IMR-90 (cell line): Measurements from ENCODE around the gene RAB3GAP2. TPM values are rescaled to one million over a fixed set of nuclear protein-coding genes. Genes with fewer than 3 reads are reported as not detected.

Experiments used
- ATAC-seq: fragments of 200-7000 bp; cut with Tn5 transposase; 2 replicates; pipeline ENCODE4 v1.9.1; 2020; ENCODE audit warnings: low read depth, mild to moderate bottlenecking, moderate library complexity
- BruUV-seq: library from RNA; stranded (reverse); fragments of 400-500 nt; replicated peaks from 2 replicates; lab custom pipeline; 2021; lab: Mats Ljungman, UMichigan
- CTCF ChIA-PET: fragments of 300-600 bp; formaldehyde crosslinking; extraction: SDS; loops from one replicate; lab custom pipeline; 2021; ENCODE audit warnings: antibody characterized with exemption; lab: Yijun Ruan, JAX
- POLR2A ChIA-PET: fragments of 300-600 bp; sonication (Branson Sonifier 250); formaldehyde crosslinking; loops from one replicate; lab custom pipeline; 2022; ENCODE audit warnings: antibody characterized with exemption; ENCODE audit not compliant: unreplicated experiment; lab: Charles Lee
- DNase-seq: peaks from one replicate; pipeline ENCODE4 v3.0.0; 2013
- H2AFZ ChIP-seq: replicated peaks from 2 replicates; pipeline ENCODE3; 2013; ENCODE audit warnings: low read length, mild to moderate bottlenecking; ENCODE audit not compliant: poor library complexity
- H2AK5ac ChIP-seq: 2 replicates; pipeline ENCODE4 v1.6.1; 2013; ENCODE audit warnings: low read depth, low read length, inconsistent platforms
- H2AK9ac ChIP-seq: replicated peaks from 2 replicates; pipeline ENCODE3; 2013; ENCODE audit warnings: mild to moderate bottlenecking, low read depth, low read length, moderate library complexity; ENCODE audit not compliant: poor library complexity
- H2BK120ac ChIP-seq: 2 replicates; pipeline ENCODE4 v1.6.1; 2013; ENCODE audit warnings: low read depth, low read length, inconsistent platforms
- H2BK15ac ChIP-seq: 3 replicates; pipeline ENCODE4 v1.6.1; 2013; ENCODE audit warnings: low read depth, low read length, inconsistent platforms
- H2BK20ac ChIP-seq: 2 replicates; pipeline ENCODE4 v1.6.1; 2013; ENCODE audit warnings: low read depth, mild to moderate bottlenecking, inconsistent platforms, low read length, moderate library complexity
- H2BK5ac ChIP-seq: 2 replicates; pipeline ENCODE4 v1.6.1; 2013; ENCODE audit warnings: mild to moderate bottlenecking, low read depth, low read length, inconsistent platforms; ENCODE audit not compliant: poor library complexity, severe bottlenecking
- H3K14ac ChIP-seq: replicated peaks from 2 replicates; pipeline ENCODE4 v1.6.1; 2013; ENCODE audit warnings: low read depth, low read length, inconsistent platforms
- H3K18ac ChIP-seq: 2 replicates; pipeline ENCODE4 v1.6.1; 2013; ENCODE audit warnings: low read depth, low read length, control low read depth
- H3K23ac ChIP-seq: 2 replicates; pipeline ENCODE4 v1.6.1; 2013; ENCODE audit warnings: low read depth, low read length, inconsistent platforms
- H3K27ac ChIP-seq: 2 replicates; pipeline ENCODE4 v1.5.1; 2013; ENCODE audit warnings: mild to moderate bottlenecking, control low read depth, low read length; ENCODE audit not compliant: insufficient read depth
- H3K27me3 ChIP-seq: 2 replicates; pipeline ENCODE4 v1.6.1; 2013; ENCODE audit warnings: low read length; ENCODE audit not compliant: control insufficient read depth, insufficient read depth
- H3K36me3 ChIP-seq: 2 replicates; pipeline ENCODE4 v1.6.1; 2013; ENCODE audit warnings: low read length, mixed read lengths; ENCODE audit not compliant: control insufficient read depth, insufficient read depth
- H3K4ac ChIP-seq: 2 replicates; pipeline ENCODE4 v1.6.1; 2013; ENCODE audit warnings: low read depth, low read length, inconsistent platforms
- H3K4me1 ChIP-seq: 2 replicates; pipeline ENCODE4 v1.6.1; 2013; ENCODE audit warnings: low read length, mixed read lengths; ENCODE audit not compliant: control insufficient read depth, insufficient read depth
- H3K4me2 ChIP-seq: 2 replicates; pipeline ENCODE4 v1.6.1; 2013; ENCODE audit warnings: low read depth, mild to moderate bottlenecking, control low read depth, low read length, moderate library complexity
- H3K4me3 ChIP-seq: 2 replicates; pipeline ENCODE4 v1.5.1; 2013; ENCODE audit warnings: low read depth, mild to moderate bottlenecking, control low read depth, low read length, moderate library complexity; ENCODE audit not compliant: insufficient read depth
- H3K56ac ChIP-seq: 2 replicates; pipeline ENCODE4 v1.6.1; 2013; ENCODE audit warnings: low read length, inconsistent platforms; ENCODE audit not compliant: insufficient read depth; ENCODE audit errors: extremely low read depth
- H3K79me1 ChIP-seq, 2 experiments: 2 replicates each; pipeline ENCODE4 v1.6.1; 2013; ENCODE audit warnings: low read length in 2 of 2, inconsistent platforms in 1 of 2, low read depth in 1 of 2
- H3K9ac ChIP-seq: 2 replicates; pipeline ENCODE4 v1.6.1; 2013; ENCODE audit warnings: low read depth, low read length, control low read depth
- H3K9me1 ChIP-seq: 2 replicates; pipeline ENCODE4 v1.6.1; 2013; ENCODE audit warnings: low read length, inconsistent platforms; ENCODE audit not compliant: insufficient read depth
- H3K9me3 ChIP-seq: 2 replicates; pipeline ENCODE4 v1.6.1; 2013; ENCODE audit warnings: low read length; ENCODE audit not compliant: control insufficient read depth, insufficient read depth
- H4K20me1 ChIP-seq: 2 replicates; pipeline ENCODE4 v1.6.1; 2013; ENCODE audit warnings: low read length, inconsistent platforms; ENCODE audit not compliant: insufficient read depth
- H4K5ac ChIP-seq: 2 replicates; pipeline ENCODE4 v1.6.1; 2013; ENCODE audit warnings: mild to moderate bottlenecking, low read depth, low read length, control low read depth
- H4K8ac ChIP-seq, 2 experiments: 2 replicates each; pipeline ENCODE4 v1.6.1; 2013; ENCODE audit warnings: low read depth in 2 of 2, low read length in 2 of 2, control low read depth in 1 of 2, inconsistent platforms in 1 of 2
- H4K91ac ChIP-seq: 2 replicates; pipeline ENCODE4 v1.6.1; 2013; ENCODE audit warnings: low read depth, low read length, inconsistent platforms; ENCODE audit not compliant: insufficient read depth
- CEBPB ChIP-seq: IDR thresholded peaks from 2 replicates; pipeline ENCODE4 v1.6.1; 2012; ENCODE audit warnings: low read depth, low read length, improper control_type of control experiment
- CHD1 ChIP-seq: IDR thresholded peaks from 2 replicates; pipeline ENCODE4 v1.6.1; 2012; ENCODE audit warnings: low read depth, low read length, improper control_type of control experiment
- FOS ChIP-seq: fragments of 150-350 bp; IDR thresholded peaks from 2 replicates; pipeline ENCODE4 v1.6.1; 2016; ENCODE audit warnings: low read depth, low read length
- MAFK ChIP-seq: IDR thresholded peaks from 2 replicates; pipeline ENCODE4 v1.6.1; 2012; ENCODE audit warnings: low read depth, low read length, improper control_type of control experiment
- NFE2L2 ChIP-seq: fragments of 150-350 bp; IDR thresholded peaks from 2 replicates; pipeline ENCODE4 v1.6.1; 2016; ENCODE audit warnings: low read depth, mild to moderate bottlenecking, low read length
- POLR2A ChIP-seq: IDR thresholded peaks from 2 replicates; pipeline ENCODE4 v1.6.1; 2012; ENCODE audit warnings: mild to moderate bottlenecking, low read depth, low read length
- RAD21 ChIP-seq: IDR thresholded peaks from 2 replicates; pipeline ENCODE4 v1.6.1; 2012; ENCODE audit warnings: low read length, improper control_type of control experiment
- RCOR1 ChIP-seq: IDR thresholded peaks from 2 replicates; pipeline ENCODE4 v1.6.1; 2012; ENCODE audit warnings: mild to moderate bottlenecking, low read length, improper control_type of control experiment; ENCODE audit not compliant: insufficient replicate concordance
- RFX5 ChIP-seq: IDR thresholded peaks from 2 replicates; pipeline ENCODE4 v1.8.0; 2012; ENCODE audit warnings: low read depth, mild to moderate bottlenecking, low read length, moderate library complexity
- SMC3 ChIP-seq: fragments of 150-350 bp; IDR thresholded peaks from 2 replicates; pipeline ENCODE4 v1.6.1; 2016; ENCODE audit warnings: low read depth, mild to moderate bottlenecking, antibody characterized with exemption, low read length, moderate library complexity
- WGBS, 2 experiments: methylation state at CpG; one replicate each; pipeline versions ENCODE4 v1.1.5 to v1.1.7; 2013; ENCODE audit warnings: missing lambda C conversion rate in 2 of 2; ENCODE audit not compliant: insufficient read length in 1 of 2; ENCODE audit errors: extremely low coverage in 2 of 2; 5-methylcytosine and 5-hydroxymethylcytosine counted together
- dilution Hi-C: fragments of 300-500 bp; cut with HindIII; formaldehyde crosslinking; loops from one replicate; pipeline ENCODE4 v1.14.3; 2018; ENCODE audit warnings: low sequenced_read_pairs; ENCODE audit not compliant: unreplicated experiment
- in situ Hi-C: fragments of 300-500 bp; cut with MboI; formaldehyde crosslinking; loops from 3 replicates; pipeline ENCODE4 v1.14.3; 2019; ENCODE audit warnings: low sequenced_read_pairs, inconsistent platforms, mixed read lengths
- intact Hi-C: fragments of 100-400 bp; cut with micrococcal nuclease; formaldehyde crosslinking; loops from 2 replicates; pipeline ENCODE4 v1.10.0; 2022
- polyA plus RNA-seq, 3 experiments: library from polyadenylated mRNA; depleted of rRNA; stranded (reverse); fragments of >200 nt; gene quantifications; 2 replicates each; pipeline ENCODE4 v1.2.3, GENCODE V29; 2012; ENCODE audit warnings: low replicate concordance in 1 of 3
- total RNA-seq: library from RNA; depleted of rRNA; stranded (reverse); fragments of >200 nt; gene quantifications from 2 replicates; pipeline ENCODE4 v1.2.3, GENCODE V29; 2012
- TF ChIP-seq, protein P1 (sequence below): fragments of 150-350 bp; IDR thresholded peaks from 2 replicates; pipeline ENCODE4 v1.6.1; 2017; ENCODE audit warnings: mild to moderate bottlenecking, antibody characterized with exemption, low read length, low read depth
- TF ChIP-seq, protein P2 (sequence below): fragments of 150-350 bp; IDR thresholded peaks from 2 replicates; pipeline ENCODE4 v1.6.1; 2016; ENCODE audit warnings: low read depth, mild to moderate bottlenecking, low read length, moderate library complexity, borderline replicate concordance

RAB3GAP2 gene
- total and polyA plus RNA-seq, 2 of the 4 experiments (the other 2 are of a cell fraction) = 12.3 to 37.8 TPM

DNA sequence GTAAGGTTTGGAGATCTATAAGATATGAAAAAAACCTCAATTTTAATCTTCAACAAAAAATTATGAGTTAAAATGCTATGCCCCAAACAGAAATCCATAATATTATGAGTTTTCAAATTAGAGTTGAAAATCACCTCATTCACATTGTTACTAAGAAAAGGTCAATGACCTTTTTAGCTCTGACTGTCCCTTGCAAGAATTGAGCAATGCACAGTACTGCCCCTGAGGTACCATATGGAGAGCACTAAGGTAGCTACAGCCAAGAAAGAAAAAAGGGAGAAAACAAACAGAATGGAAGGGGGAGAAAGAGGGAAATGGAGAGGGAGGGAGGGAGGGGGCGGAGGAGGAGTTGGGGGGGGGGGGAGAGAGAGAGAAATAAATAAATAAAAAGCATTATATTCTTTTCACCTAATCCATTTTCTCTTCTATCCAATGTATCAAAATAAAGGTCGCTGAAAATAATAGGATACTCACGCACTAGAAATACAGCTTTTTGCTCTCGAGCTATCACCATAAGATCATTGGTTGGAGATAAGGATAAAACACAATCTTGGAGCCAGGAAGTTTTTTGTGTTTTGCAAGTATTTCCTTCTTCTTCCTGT, 58.8 kb downstream of the RAB3GAP2 start:
- H3K4me3 ChIP-seq = no peak overlapping the region
- no peak overlapping the region for H2AK9ac ChIP-seq
- no peaks in the 10 kb centered on the region for H3K27me3 ChIP-seq
- TF ChIP-seq, protein P1, sequence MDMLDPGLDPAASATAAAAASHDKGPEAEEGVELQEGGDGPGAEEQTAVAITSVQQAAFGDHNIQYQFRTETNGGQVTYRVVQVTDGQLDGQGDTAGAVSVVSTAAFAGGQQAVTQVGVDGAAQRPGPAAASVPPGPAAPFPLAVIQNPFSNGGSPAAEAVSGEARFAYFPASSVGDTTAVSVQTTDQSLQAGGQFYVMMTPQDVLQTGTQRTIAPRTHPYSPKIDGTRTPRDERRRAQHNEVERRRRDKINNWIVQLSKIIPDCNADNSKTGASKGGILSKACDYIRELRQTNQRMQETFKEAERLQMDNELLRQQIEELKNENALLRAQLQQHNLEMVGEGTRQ = no peak
- TF ChIP-seq RCOR1 (no peak), POLR2A (no peak), CEBPB (no peak), CHD1 (no peak), SMC3 (no peak), FOS (no peak), MAFK (no peak), RAD21 (no peak), NFE2L2 (no peak), RFX5 (no peak)
- TF ChIP-seq, protein P2, sequence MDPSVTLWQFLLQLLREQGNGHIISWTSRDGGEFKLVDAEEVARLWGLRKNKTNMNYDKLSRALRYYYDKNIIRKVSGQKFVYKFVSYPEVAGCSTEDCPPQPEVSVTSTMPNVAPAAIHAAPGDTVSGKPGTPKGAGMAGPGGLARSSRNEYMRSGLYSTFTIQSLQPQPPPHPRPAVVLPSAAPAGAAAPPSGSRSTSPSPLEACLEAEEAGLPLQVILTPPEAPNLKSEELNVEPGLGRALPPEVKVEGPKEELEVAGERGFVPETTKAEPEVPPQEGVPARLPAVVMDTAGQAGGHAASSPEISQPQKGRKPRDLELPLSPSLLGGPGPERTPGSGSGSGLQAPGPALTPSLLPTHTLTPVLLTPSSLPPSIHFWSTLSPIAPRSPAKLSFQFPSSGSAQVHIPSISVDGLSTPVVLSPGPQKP = no peak
- H3K27ac ChIP-seq = no peak overlapping the region
- dilution Hi-C loops = no loop called here
- H3K9me1 ChIP-seq = no peaks in the 10 kb centered on the region
- no peak overlapping the region for H3K9ac ChIP-seq
- no peak overlapping the region for H2BK120ac ChIP-seq
- no peak overlapping the region for H2BK5ac ChIP-seq
- intact Hi-C loops = loop anchor here (10.0 kb wide), 1 partner anchor 311 kb away; the partner anchor contains the start of gene MARK1
- WGBS, 2 experiments = no CpG with 5 or more reads among the region's 4 CpGs
- in situ Hi-C loops = no loop called here
- ATAC-seq (no peak), DNase-seq (no peak)
- no peaks in the 10 kb centered on the region for H3K9me3 ChIP-seq
- no peak overlapping the region for H4K5ac ChIP-seq
- H3K14ac ChIP-seq = no peak overlapping the region
- H2BK20ac ChIP-seq = no peak overlapping the region
- H3K36me3 ChIP-seq = peaks cover 7% of the 10 kb centered on the region
- H2AK5ac ChIP-seq = no peak overlapping the region
- no peaks in the 10 kb centered on the region for H3K4me1 ChIP-seq
- H3K56ac ChIP-seq = no peak overlapping the region
- no peak overlapping the region for H3K23ac ChIP-seq
- H4K8ac ChIP-seq = no peak overlapping the region
- H2AFZ ChIP-seq = no peak overlapping the region
- peaks cover 9 to 15% of the 10 kb centered on the region in 2 experiments; a peak in 3 of 4 replicates for H3K79me1 ChIP-seq
- H4K91ac ChIP-seq = no peak overlapping the region
- H2BK15ac ChIP-seq = no peak overlapping the region
- no peak overlapping the region for H3K4me2 ChIP-seq
- ChIA-PET CTCF (no interaction called here), POLR2A (no interaction called here)
- H4K20me1 ChIP-seq = peaks cover 8% of the 10 kb centered on the region
- no TSS peak for BruUV-seq
- H3K4ac ChIP-seq = no peak overlapping the region
- no peak overlapping the region for H3K18ac ChIP-seq
